Posterior cingulate gyrus (tissue), 11 donors: ENCODE results near the gene FAM185A.
"Not testable (repeated sequence)": the region's sequence is repeated elsewhere in the genome, so short reads cannot be mapped to it uniquely, and the experiment has no call there.

Experiments used
- DNase-seq, 10 donors: peaks; one replicate each; pipeline versions ENCODE4 v3.0.0 to v3.0.0-alpha.2; 2020 to 2021; ENCODE audit warnings: mixed read lengths in 3 of 10
- intact Hi-C: fragments of 100-400 bp; cut with DNase I; formaldehyde crosslinking; loops from one replicate; pipeline ENCODE4 v1.15.1; 2023

FAM185A gene

DNA sequence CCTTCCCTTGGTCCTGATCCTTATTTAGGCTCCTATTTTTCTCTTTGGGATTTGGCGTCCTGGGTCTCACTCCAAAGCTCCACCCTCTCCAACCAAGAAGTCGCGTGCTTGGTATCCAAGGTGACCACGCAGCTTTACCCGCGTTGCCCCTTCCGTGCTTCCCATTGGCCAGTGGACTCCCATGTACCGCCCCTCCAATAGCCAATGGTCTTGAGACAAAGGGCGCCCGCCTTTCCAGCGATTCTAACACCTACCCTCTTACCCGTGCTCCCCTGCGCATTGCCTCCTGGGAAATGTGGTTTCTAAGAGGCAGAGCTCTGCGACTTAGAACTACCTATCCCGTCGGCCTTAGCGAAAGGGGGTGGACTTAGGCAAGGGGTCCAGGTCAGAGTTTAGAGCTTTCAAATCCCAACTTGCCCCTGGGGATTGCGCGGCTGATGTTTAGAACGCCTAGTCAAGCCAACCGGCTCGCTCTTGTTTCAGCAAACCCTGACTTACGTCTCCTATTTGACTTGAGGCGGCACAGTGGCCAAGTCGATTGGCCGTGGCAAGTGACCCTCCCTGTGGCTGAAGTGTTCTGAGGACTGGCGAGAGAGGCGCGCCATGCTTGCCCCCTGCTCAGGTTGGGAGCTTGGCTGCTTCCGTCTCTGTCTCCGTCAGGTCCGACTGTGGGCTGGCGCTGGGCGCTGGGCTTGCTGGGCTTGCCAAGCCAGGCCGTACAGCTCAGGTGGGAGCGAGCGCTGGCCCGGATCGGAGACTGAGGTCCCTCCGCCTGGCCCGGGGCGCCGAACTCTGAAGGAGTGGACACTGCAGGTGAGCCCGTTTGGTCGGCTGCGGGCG is at the start of gene FAM185A:
Gene FAM185A (plus strand): TSS at position 395 of the 840 bp plus-strand sequence. CDS start 209 bp downstream, at position 604.
- peak; percentile 98 to 100 (median 100) for DNase-seq
- intact Hi-C loops = not testable (repeated sequence)

DNA sequence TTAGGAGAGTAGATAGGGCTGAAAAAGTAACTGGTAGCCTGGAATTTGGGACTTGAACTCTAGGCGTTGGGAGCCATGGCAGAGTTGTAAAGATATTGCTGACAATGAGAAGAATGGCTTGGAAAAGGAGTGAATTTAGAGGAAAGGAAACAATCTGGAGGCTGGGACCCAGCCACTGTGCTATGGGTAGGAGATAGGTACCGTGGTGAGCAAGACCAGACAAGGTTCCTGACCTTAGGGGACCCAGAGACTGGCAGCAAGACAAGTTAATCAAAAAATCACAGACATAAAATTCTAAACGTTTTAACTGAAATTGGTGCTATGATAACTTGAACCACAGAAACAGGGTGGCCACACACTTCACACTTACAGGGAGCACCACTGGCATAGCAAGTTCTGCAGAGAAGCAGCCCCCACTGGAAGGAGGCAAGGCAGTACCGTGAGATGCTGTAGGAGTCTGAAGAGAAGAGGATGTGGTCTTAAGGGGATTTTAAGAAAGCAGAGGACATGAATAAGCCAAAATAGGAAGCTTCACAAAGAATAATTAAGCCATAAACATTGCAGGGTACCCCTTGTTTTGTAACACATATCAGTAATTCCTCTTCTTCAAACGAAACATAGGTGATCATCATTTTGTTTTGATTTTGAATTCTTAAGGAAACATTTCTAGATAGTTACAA is 35.6 kb upstream of the FAM185A start:
- peak in 1 of 10 donors; percentile 41 for DNase-seq
- intact Hi-C loops = not testable (repeated sequence)

DNA sequence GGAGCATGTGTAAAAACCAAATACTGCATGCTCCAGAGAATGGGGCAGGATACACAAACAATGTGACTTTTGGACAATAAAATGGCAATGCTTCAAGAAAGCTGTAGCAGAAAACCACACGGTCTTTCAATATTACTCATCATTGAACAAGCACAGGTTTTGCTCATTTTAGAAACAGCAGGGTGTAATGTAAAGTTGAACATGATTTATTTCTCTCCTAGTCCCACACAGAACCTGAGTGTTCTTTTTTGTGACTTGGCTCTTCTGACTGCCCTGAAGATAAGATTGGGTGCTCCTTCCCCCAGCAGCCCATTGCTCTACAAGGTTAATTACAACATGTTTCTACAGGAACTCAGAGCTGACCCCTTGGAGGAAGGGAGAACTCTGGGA is 35.1 kb upstream of the FAM185A start:
- DNase-seq, intact Hi-C loops: not testable (repeated sequence)

DNA sequence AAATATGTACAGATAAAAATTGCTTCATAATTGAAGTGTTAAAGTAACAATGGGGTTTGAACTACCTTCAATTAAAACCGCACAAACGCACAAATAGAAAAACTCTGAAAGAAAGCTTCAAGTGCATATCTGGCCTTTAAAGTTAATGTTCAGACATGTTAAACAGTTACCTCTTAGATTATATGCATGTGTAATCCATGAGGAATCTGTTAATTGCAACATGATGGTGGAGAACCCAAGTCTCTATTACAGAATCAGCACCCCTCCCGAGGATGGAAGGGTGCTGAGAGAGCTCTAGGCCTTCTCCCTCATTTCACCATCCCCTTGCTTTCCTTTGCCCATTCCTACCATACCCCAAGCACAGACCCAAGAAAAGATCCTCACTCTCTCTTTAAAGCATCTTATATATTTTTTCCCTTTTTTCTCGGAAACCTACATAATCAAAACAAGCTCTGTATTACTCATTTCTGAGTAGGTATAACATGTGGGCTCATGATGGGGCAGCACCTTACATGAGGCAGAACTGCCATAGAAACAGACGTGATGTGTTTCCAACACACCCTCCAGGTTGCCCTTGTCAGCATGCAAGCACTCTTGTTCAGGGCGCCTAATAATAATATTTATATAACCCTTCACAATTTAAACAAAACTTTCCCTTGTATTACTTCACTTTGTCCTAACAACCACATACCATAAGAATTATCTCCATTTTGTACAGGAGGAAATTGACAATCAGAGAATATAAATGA is 33.9 kb upstream of the FAM185A start:
- intact Hi-C loops, DNase-seq: not testable (repeated sequence)

DNA sequence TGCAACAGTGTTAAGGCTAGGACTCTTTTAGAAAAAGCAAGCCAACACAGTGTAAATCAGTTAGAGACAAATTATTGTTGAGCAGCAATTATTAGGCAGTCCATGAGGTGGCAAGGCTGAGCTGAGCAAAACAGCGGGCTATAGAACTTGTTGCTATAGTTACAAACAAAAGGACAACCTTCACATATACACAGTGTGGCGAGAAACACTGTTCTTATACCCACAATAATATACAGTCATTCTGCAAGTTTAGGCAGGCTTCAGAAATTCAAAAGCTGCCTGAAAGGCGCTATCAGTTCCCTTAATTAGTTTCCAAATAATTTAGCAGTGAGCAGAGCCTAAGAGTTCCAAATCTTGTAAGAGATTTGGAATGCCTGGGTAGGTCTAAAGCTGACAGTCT is 33.1 kb upstream of the FAM185A start:
- DNase-seq = not testable (repeated sequence)

DNA sequence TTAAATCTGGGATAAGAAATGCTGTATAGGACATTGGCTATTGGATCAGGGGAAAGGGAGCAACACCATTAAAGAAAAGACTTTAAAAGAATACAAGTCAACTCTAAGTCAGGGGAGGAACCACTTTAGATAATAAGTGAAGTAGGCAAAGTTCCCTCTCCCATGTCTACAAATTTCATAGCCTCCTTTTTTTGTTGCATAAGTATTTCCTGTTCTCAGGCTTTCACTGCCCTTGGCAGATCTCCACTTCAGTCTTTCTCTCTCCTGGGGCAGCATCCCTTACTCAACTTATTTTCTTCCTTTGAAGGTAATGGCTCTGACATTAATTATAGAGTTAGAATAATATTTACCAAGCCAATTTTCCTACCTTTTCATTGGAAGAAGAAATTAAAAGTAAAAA is 30.3 kb upstream of the FAM185A start:
- intact Hi-C loops, DNase-seq: not testable (repeated sequence)

More for the DNA sequence above, 33.1 kb upstream of the FAM185A start:
- intact Hi-C loops = not testable (repeated sequence)

DNA sequence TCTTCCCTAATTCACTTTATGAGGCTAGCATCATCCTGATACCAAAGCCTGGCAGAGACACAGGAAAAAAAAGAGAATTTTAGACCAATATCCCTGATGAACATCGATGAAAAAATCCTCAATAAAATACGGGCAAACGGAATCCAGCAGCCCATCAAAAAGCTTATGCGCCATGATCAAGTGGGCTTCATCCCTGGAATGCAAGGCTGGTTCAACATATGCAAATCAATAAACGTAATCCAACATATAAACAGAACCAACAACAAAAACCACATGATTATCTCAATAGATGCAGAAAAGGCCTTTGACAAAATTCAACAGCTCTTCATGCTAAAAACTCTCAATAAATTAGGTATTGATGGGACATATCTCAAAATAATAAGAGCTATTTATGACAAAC is 22.6 kb upstream of the FAM185A start:
- intact Hi-C loops, DNase-seq: not testable (repeated sequence)

DNA sequence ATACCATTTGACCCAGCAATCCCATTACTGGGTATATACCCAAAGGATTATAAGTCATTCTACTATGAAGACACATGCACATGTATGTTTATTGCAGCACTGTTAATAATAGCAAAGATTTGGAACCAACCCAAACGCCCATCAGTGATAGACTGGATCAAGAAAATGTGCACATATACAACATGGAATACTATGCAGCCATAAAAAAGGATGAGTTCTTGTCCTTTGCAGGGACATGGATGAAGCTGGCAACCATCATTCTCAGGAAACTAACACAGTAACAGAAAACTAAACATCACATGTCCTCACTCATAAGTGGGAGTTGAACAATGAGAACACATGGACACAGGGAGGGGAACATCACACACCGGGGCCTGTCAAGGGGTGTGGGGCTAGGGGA is 19.1 kb upstream of the FAM185A start:
- intact Hi-C loops = not testable (repeated sequence)
- peak in 1 of 10 donors; percentile 16 for DNase-seq

DNA sequence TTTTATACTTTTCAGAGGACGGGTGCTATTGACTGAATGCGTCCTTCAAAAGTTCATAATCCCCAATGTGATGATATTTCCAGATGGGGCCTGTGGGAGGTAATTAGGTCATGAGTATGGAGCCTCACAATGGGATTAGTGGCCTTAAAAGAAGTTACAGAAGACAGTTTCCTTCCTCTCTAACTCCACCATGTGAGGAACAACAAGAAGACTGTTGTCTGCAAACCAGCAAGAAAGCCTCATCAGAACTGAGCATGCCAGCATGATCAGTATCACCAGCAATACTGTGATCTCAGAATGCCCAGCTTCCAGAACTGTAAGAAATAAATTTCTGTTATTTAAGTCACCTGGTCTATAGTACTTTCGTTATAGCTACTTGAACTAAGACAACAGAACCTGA is 18.4 kb upstream of the FAM185A start:
- DNase-seq, intact Hi-C loops: not testable (repeated sequence)

DNA sequence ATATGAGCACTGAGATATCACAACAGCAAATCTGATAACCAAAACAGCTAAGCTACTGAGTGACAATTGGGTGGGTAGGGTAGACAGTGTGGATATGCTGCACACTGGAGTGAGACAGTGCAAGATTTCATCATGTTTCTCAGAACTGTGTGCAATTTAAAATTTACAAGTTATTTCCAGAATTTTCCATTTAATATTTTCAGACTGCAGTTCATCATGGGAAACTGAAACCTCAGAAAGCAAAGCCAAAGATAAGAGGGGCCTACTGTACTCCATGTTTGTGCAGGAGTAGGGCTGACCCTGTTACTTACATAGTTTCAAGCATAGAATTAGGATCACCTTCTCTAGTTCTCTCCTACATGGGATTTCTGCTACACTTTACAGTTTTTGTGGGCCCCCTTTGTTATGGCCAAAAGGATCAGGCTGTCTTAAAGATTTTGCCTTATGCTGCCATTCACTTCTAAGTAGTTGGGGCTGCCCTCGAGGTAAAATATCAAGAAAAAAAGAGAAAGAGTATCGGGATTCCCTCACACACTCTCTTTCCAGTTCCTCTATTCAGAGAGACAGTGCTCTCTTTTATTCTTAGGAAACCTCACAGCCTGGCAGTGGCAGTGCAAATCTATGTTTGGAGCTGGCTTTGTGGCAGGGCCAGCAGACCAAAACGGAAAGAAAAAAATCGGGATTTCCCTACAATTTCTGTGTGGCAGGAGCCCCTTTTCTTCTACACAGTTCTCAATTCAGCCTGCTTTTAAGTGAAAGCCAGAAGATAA is 6.6 kb upstream of the FAM185A start:
- intact Hi-C loops, DNase-seq: not testable (repeated sequence)

DNA sequence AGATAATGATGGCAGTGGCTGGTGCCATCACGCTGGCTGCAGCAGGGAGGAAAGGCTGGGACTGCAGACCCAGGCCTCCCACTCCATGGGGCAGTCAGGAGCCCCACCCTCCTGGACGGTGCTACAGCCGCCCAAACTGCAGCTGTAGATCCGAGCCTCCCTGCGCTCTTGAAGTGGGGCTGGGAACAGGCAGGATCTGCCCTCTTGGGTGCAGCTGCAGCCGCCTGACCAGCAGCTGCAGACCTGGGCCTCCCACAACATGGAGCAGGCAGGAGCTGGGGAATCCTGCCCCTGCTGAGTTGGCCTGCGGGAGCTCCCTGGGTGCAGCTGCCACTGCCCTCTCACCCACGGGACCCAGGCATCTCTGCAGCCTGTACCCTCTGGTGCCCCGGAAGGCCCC is 4.9 kb upstream of the FAM185A start:
- peak in 1 of 10 donors; percentile 9 for DNase-seq

DNA sequence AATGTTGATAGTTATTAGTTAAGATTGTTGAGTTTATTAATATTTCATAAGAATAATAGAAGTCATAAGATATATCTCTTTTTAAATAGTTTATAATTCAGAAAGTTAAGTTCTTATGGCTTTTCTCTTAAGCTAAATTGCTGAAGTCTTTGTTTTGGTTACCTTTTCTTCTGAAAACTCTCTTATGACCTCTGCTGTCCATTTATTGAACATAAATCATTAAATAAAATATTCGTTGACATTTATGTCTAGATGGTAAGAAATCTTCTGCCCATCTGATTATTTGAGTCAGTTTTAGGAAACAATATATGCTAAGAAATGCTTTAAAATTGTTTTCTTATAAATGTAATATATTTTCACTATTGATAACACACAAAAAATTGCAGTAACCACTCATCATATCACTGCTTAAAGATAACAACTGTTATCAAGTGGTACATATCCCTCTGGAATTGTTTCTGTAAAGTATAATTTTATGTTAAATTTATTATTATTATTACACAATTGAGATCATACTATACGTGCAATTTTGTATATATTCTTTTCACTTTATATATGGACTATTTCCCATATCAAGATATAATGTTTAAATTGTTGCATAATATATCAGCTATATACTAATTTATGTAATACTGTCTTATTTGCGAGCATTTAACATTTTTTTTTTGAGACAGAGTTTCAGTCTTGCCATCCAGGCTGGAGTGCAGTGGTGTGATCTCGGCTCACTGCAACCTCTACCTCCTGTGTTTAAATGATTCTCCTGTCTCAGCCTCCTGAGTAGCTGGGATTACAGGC is 3.1 kb upstream of the FAM185A start:
- intact Hi-C loops, DNase-seq: not testable (repeated sequence)

More for the DNA sequence above, 4.9 kb upstream of the FAM185A start:
- intact Hi-C loops = not testable (repeated sequence)

DNA sequence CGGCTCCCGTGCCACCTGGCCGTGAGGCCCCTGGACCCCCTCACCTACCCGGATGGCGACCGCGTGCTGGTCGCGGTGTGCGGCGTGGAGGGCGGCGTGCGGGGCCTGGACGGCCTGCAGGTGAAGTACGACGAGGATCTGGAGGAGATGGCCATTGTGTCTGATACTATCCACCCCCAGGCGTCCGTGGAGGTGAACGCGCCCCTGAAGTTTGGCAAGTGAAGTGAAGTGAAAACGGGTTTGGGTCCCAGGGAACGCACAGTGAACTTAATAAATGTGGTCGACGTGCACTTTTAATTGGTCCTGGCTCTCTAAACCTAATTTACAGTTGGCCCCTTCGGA is 617 bp downstream of the FAM185A start:
- intact Hi-C loops, DNase-seq: not testable (repeated sequence)

DNA sequence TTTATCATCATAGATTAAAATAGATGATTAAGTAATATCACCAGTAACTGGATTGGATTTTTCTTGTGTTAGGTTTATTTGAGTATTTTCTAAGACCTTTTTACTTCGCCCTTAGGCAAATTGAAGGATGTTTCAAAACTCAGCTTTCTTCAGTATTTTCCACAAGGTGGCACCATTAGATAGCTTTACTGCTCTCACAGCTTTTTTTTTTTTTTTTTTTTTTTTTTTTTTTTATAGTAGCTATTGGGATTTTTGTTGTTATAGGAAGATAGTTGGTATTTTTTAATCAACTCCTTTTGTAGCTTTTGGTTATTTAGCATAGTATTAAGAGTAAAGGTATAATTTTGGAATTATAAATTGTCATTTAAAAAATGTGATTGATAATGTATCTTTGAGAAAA is 9.4 kb downstream of the FAM185A start:
- DNase-seq, intact Hi-C loops: not testable (repeated sequence)

DNA sequence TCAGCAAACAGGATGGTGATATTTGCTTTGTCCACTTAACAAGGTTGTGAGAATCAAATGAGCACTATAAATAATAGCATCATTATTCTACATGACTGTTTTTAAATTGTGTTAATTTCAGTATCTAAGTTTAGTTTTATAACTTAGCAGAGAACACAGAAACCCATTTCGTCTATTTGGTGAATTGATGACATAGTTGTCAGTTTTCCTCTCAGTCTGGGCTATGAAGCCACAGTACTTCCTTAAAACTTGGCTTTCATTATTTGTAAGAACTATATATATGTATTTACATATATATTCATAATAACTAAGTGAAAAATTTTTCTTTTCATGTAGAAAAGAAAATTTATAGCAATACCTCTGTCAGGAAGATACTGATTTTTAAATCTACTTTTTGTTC is 11.1 kb downstream of the FAM185A start:
- DNase-seq, intact Hi-C loops: not testable (repeated sequence)

DNA sequence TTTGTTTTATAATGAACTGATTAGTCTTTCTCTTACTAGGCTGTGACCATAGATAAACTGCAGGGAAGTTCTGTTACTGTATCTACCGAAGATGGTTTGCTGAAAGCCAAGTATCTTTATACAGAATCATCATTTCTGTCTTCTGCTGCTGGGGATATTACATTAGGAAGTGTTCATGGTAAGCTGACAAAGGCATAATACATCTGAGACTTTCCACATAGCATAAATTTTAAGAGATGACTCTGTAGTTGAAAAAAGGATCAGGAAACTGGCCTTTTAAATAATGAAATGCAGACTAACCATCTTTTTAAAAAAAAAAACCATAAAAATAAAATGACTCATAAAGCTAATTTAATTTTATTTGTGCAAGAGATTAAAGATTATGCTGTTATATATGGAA is 12.4 kb downstream of the FAM185A start:
- intact Hi-C loops = not testable (repeated sequence)

DNA sequence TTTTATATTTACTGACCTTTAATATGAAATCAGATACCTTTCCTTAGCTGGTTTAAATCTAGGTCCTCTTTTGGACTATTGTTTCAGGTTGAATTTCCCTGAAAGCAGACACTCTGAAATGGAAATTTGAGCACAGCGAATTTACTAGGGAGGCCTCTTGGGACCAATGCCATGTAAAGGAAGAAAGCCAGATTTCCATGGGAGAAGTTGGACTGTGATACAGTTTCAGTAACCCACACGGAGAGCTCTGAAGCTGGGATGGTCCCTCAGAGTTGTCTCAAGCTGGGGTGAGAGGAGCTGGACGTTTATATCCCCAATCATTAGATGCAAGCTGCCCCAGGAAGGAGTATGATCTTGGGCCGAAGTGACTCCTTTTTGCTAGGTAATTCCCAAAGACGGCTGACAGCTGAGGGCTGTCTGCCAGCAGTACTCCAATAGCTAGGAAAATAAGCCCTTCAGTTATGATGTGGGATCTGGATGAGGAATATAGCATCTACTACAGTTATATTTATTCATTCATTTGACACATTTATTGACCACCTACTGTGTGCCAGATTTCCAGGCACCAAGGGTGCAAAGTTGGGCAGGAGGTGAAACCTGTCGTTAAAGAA is 14.6 kb downstream of the FAM185A start:
- intact Hi-C loops, DNase-seq: not testable (repeated sequence)

More for the DNA sequence above, 12.4 kb downstream of the FAM185A start:
- not testable (repeated sequence) for DNase-seq

DNA sequence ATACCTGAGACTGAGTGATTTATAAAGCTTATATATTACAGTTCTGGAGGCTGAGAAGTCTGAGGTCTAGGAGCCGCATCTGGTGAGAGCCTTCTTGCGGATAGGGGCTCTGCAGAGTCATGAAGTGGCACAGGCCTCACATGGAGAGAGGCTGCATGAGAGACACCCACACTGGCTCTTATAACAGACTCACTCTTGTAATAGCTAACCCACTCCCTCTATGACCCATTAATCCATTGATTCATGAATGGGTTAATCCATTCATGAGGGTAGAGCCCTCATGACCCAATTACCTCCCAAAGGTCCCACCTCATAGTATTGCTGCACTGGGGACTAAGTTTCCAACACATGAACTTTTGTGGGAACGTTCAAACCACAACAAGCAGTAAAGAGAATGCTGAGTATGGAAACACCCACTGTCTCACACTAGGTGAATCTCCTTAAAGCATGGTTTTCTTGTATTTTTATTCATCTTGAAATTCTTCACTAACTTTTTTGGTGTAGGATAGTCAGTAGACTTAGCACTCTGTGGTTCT is 20.9 kb downstream of the FAM185A start:
- DNase-seq, intact Hi-C loops: not testable (repeated sequence)
